Measurements from ENCODE around the gene ABCC5. TPM values are rescaled to one million over a fixed set of nuclear protein-coding genes. Genes with fewer than 3 reads are reported as not detected.

The ABCC5 gene
- total and polyA plus RNA-seq, 9 donors: 15.8 to 28.7 (median 21.8) TPM

GRCh38 chr3:183898028-183898431 is 119.7 kb downstream of the ABCC5 start:
- Histone ChIP-seq H3K27ac (ENCODE audit: low read length) (no peak overlapping the region), H3K27me3 (ENCODE audit: control insufficient read depth, insufficient read depth, low read length) (peaks cover 7% of the 10 kb centered on the region), H3K9me3 (replicated peaks; ENCODE audit: control insufficient read depth, low read depth, low read length) (no peaks in the 10 kb centered on the region), H3K36me3 (ENCODE audit: control insufficient read depth, insufficient read depth, low read length) (no peaks in the 10 kb centered on the region), H3K4me1 (ENCODE audit: control insufficient read depth, insufficient read depth, low read length) (no peaks in the 10 kb centered on the region), H3K4me3 (ENCODE audit: low read length) (no peak overlapping the region)
- no peak for DNase-seq
- WGBS (ENCODE audit: insufficient coverage): 51% methylated on average over 3 of the region's 11 CpGs

- Histone ChIP-seq H3K36me3 (ENCODE audit: control insufficient read depth, insufficient read depth, low read length) (no peaks in the 10 kb centered on the region), H3K4me1 (ENCODE audit: control insufficient read depth, insufficient read depth, low read length) (no peaks in the 10 kb centered on the region), H3K9me3 (replicated peaks; ENCODE audit: control insufficient read depth, low read depth, low read length) (no peaks in the 10 kb centered on the region), H3K4me3 (ENCODE audit: low read length) (no peak overlapping the region), H3K27ac (ENCODE audit: low read length) (no peak overlapping the region), H3K27me3 (ENCODE audit: control insufficient read depth, insufficient read depth, low read length) (peaks cover 10% of the 10 kb centered on the region)
- no peak for DNase-seq
- no CpG with 5 or more reads among the region's 4 CpGs for WGBS (ENCODE audit: insufficient coverage)
Observed at GRCh38 chr3:183897606-183898005, 120.1 kb downstream of the ABCC5 start.

GRCh38 chr3:183896610-183897009 is 121.1 kb downstream of the ABCC5 start:
- Histone ChIP-seq H3K27me3 (ENCODE audit: control insufficient read depth, insufficient read depth, low read length) (peaks cover 10% of the 10 kb centered on the region), H3K36me3 (ENCODE audit: control insufficient read depth, insufficient read depth, low read length) (no peaks in the 10 kb centered on the region)
- WGBS (ENCODE audit: insufficient coverage): 25% methylated on average over 1 of the region's 2 CpGs

GRCh38 chr3:183896184-183896583 is 121.5 kb downstream of the ABCC5 start:
- Histone ChIP-seq H3K27me3 (ENCODE audit: control insufficient read depth, insufficient read depth, low read length) (peaks cover 10% of the 10 kb centered on the region), H3K36me3 (ENCODE audit: control insufficient read depth, insufficient read depth, low read length) (no peaks in the 10 kb centered on the region)

More at GRCh38 chr3:183896610-183897009, 121.1 kb downstream of the ABCC5 start:
- no peaks in the 10 kb centered on the region for H3K4me1 ChIP-seq (ENCODE audit: control insufficient read depth, insufficient read depth, low read length)
- H3K9me3 ChIP-seq (replicated peaks; ENCODE audit: control insufficient read depth, low read depth, low read length): no peaks in the 10 kb centered on the region
- H3K4me3 ChIP-seq (ENCODE audit: low read length): no peak overlapping the region
- no peak for DNase-seq
- H3K27ac ChIP-seq (ENCODE audit: low read length): no peak overlapping the region

GRCh38 chr3:183895774-183896173 is 121.9 kb downstream of the ABCC5 start:
- H3K27me3 ChIP-seq (ENCODE audit: control insufficient read depth, insufficient read depth, low read length): peaks cover 10% of the 10 kb centered on the region
- H3K9me3 ChIP-seq (replicated peaks; ENCODE audit: control insufficient read depth, low read depth, low read length): no peaks in the 10 kb centered on the region
- 88% methylated on average over 6 of the region's 6 CpGs for whole genome bisulfite sequencing (ENCODE audit: insufficient coverage)
- no peak overlapping the region for H3K4me3 ChIP-seq (ENCODE audit: low read length)
- no peaks in the 10 kb centered on the region for H3K36me3 ChIP-seq (ENCODE audit: control insufficient read depth, insufficient read depth, low read length)
- no peak for DNase-seq
- no peak overlapping the region for H3K27ac ChIP-seq (ENCODE audit: low read length)
- no peaks in the 10 kb centered on the region for H3K4me1 ChIP-seq (ENCODE audit: control insufficient read depth, insufficient read depth, low read length)

More at GRCh38 chr3:183896184-183896583, 121.5 kb downstream of the ABCC5 start:
- Histone ChIP-seq H3K9me3 (replicated peaks; ENCODE audit: control insufficient read depth, low read depth, low read length) (no peaks in the 10 kb centered on the region), H3K4me1 (ENCODE audit: control insufficient read depth, insufficient read depth, low read length) (no peaks in the 10 kb centered on the region), H3K27ac (ENCODE audit: low read length) (no peak overlapping the region), H3K4me3 (ENCODE audit: low read length) (no peak overlapping the region)
- 75% methylated on average over 1 of the region's 3 CpGs for WGBS (ENCODE audit: insufficient coverage)
- no peak for DNase-seq

GRCh38 chr3:183895296-183895695 is 122.4 kb downstream of the ABCC5 start:
- no peaks in the 10 kb centered on the region for H3K36me3 ChIP-seq (ENCODE audit: control insufficient read depth, insufficient read depth, low read length)
- no peaks in the 10 kb centered on the region for H3K4me1 ChIP-seq (ENCODE audit: control insufficient read depth, insufficient read depth, low read length)
- no peak overlapping the region for H3K27ac ChIP-seq (ENCODE audit: low read length)
- peak; percentile 58 for DNase-seq
- WGBS (ENCODE audit: insufficient coverage): 71% methylated on average over 1 of the region's 5 CpGs
- H3K9me3 ChIP-seq (replicated peaks; ENCODE audit: control insufficient read depth, low read depth, low read length): no peaks in the 10 kb centered on the region
- peaks cover 10% of the 10 kb centered on the region for H3K27me3 ChIP-seq (ENCODE audit: control insufficient read depth, insufficient read depth, low read length)
- H3K4me3 ChIP-seq (ENCODE audit: low read length): no peak overlapping the region

- WGBS (ENCODE audit: insufficient coverage): 73% methylated on average over 6 of the region's 9 CpGs
- H3K4me3 ChIP-seq (ENCODE audit: low read length): no peak overlapping the region
- H3K4me1 ChIP-seq (ENCODE audit: control insufficient read depth, insufficient read depth, low read length): no peaks in the 10 kb centered on the region
- no peaks in the 10 kb centered on the region for H3K36me3 ChIP-seq (ENCODE audit: control insufficient read depth, insufficient read depth, low read length)
- DNase-seq: no peak
- H3K27ac ChIP-seq (ENCODE audit: low read length): no peak overlapping the region
- H3K27me3 ChIP-seq (ENCODE audit: control insufficient read depth, insufficient read depth, low read length): peaks cover 8% of the 10 kb centered on the region
- H3K9me3 ChIP-seq (replicated peaks; ENCODE audit: control insufficient read depth, low read depth, low read length): no peaks in the 10 kb centered on the region
Observed at GRCh38 chr3:183892610-183893214, 125.0 kb downstream of the ABCC5 start.

GRCh38 chr3:183885766-183886165 is 131.9 kb downstream of the ABCC5 start:
- no peaks in the 10 kb centered on the region for H3K36me3 ChIP-seq (ENCODE audit: control insufficient read depth, insufficient read depth, low read length)
- H3K27me3 ChIP-seq (ENCODE audit: control insufficient read depth, insufficient read depth, low read length): peaks cover 5% of the 10 kb centered on the region
- DNase-seq: no peak
- H3K4me1 ChIP-seq (ENCODE audit: control insufficient read depth, insufficient read depth, low read length): peaks cover 8% of the 10 kb centered on the region
- H3K27ac ChIP-seq (ENCODE audit: low read length): no peak overlapping the region
- H3K4me3 ChIP-seq (ENCODE audit: low read length): no peak overlapping the region
- WGBS (ENCODE audit: insufficient coverage): 91% methylated on average over 8 of the region's 10 CpGs
- no peaks in the 10 kb centered on the region for H3K9me3 ChIP-seq (replicated peaks; ENCODE audit: control insufficient read depth, low read depth, low read length)

GRCh38 chr3:183884427-183885296 is 133.0 kb downstream of the ABCC5 start, which contains the start of gene PARL:
PARL (minus strand) TSS chr3:183884880; CDS start chr3:183884846, 34 bp downstream.
- WGBS (ENCODE audit: insufficient coverage): under 1% methylated on average over 51 of the region's 63 CpGs
- H3K27me3 ChIP-seq (ENCODE audit: control insufficient read depth, insufficient read depth, low read length): peaks cover 3% of the 10 kb centered on the region
- no peaks in the 10 kb centered on the region for H3K9me3 ChIP-seq (replicated peaks; ENCODE audit: control insufficient read depth, low read depth, low read length)
- peak within 1 kb of the TSS; percentile 59 for H3K27ac ChIP-seq (ENCODE audit: low read length)
- peaks cover 8% of the 10 kb centered on the region for H3K4me1 ChIP-seq (ENCODE audit: control insufficient read depth, insufficient read depth, low read length)
- peak; percentile 96 for DNase-seq
- H3K4me3 ChIP-seq (ENCODE audit: low read length): peak within 1 kb of the TSS; percentile 87
- no peaks in the 10 kb centered on the region for H3K36me3 ChIP-seq (ENCODE audit: control insufficient read depth, insufficient read depth, low read length)

GRCh38 chr3:183884097-183884426 is 133.6 kb downstream of the ABCC5 start:
- Histone ChIP-seq H3K4me3 (ENCODE audit: low read length) (peak overlapping the region; percentile 87), H3K9me3 (replicated peaks; ENCODE audit: control insufficient read depth, low read depth, low read length) (no peaks in the 10 kb centered on the region), H3K27ac (ENCODE audit: low read length) (peak overlapping the region; percentile 59), H3K36me3 (ENCODE audit: control insufficient read depth, insufficient read depth, low read length) (no peaks in the 10 kb centered on the region), H3K4me1 (ENCODE audit: control insufficient read depth, insufficient read depth, low read length) (peaks cover 8% of the 10 kb centered on the region), H3K27me3 (ENCODE audit: control insufficient read depth, insufficient read depth, low read length) (peaks cover under 1% of the 10 kb centered on the region)
- no peak for DNase-seq
- WGBS (ENCODE audit: insufficient coverage): no CpG with 5 or more reads among the region's 9 CpGs
